IPS DF 19.7 (cell line): ENCODE results near the gene EME2.
"Not testable (repeated sequence)": the region's sequence is repeated elsewhere in the genome, so short reads cannot be mapped to it uniquely, and the experiment has no call there.

ENCODE experiments used
- DNase-seq: peaks from one replicate; pipeline ENCODE4 v3.0.0-alpha.2; 2013; ENCODE audit warnings: low read depth, low spot score

EME2 gene, protein sequence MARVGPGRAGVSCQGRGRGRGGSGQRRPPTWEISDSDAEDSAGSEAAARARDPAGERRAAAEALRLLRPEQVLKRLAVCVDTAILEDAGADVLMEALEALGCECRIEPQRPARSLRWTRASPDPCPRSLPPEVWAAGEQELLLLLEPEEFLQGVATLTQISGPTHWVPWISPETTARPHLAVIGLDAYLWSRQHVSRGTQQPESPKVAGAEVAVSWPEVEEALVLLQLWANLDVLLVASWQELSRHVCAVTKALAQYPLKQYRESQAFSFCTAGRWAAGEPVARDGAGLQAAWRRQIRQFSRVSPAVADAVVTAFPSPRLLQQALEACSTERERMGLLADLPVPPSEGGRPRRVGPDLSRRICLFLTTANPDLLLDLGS

DNA sequence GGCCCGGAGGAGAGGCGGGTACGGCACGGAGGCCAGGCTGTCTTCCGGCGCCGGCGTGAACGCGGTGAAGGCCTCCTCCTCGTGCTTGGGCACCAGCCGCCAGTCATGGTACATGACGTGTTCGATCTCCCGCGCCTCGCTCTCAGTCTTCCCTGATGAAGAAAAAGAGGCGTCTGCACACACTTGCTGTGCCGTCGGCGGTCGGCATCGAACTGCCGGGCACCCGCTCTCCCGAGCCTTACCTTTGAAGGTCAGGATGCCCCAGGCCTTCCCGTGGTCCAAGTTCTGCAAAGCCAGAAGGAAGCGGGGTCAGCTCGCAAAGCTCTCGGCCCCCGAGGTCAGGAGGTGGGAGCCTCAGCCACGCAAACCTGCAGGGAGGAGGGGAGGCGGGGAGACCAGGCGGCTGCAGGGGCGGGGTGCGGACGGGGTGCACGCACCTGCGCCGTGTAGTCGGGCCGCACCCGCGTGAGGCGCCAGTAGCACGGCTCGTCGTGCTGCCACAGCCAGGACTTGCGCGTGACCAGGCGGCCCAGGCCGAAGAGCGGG lies at the start of gene EME2:
TSS of gene EME2 (plus strand) at position 449 of the 546 bp plus-strand sequence. CDS start 418 bp downstream, outside the sequence.
- DNase-seq: no peak

DNA sequence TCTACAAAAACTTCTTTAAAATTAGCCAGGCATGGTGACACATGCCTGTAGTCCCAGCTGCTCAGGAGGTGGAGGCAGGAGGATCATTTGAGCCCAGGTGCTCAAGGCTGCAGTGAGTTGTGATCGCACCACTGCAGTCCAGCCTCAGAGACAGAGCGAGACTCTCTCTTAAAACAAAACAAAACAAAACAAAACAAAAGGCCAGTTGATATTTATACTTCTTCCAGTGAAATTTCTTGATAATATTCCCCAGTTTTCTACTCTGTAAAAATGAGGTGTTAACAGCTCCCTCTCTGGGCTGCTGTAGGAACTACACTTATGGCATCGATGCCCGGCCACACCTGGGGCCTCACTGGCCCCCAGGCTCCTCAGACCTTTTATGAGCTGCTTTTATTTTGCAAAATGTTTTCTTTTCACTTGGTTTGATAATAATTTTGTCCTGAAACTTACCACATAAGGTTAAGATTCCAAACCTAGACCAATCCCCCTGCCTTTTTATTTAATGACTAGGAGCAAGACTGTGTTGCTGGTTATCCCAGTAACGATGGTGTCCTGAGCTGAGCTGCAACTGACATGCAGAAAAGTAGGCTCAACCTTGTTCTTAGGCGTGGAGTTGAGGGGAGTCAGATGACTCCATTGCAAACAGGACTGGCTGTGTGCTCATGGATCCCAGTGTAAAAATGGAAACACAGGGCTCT lies 49.0 kb upstream of the EME2 start:
- no peak for DNase-seq

DNA sequence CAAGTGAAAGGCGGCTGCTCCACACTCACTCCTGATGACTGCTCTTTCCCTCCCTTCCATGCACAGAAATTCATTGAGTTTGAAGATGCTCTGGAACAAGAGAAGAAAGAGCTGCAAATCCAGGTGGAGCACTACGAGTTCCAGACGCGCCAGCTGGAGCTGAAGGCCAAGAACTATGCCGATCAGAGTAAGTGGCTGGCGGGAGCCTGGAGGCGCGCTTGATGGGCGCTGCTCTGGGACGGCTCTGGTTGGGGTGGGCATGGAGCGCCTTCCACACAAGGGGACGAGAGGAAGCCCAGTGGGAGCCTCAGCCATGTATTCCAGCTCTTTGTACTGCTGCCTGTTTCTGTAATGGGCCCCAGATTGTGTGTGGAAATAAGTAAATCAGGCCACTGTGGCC lies 48.1 kb upstream of the EME2 start:
- no peak for DNase-seq

DNA sequence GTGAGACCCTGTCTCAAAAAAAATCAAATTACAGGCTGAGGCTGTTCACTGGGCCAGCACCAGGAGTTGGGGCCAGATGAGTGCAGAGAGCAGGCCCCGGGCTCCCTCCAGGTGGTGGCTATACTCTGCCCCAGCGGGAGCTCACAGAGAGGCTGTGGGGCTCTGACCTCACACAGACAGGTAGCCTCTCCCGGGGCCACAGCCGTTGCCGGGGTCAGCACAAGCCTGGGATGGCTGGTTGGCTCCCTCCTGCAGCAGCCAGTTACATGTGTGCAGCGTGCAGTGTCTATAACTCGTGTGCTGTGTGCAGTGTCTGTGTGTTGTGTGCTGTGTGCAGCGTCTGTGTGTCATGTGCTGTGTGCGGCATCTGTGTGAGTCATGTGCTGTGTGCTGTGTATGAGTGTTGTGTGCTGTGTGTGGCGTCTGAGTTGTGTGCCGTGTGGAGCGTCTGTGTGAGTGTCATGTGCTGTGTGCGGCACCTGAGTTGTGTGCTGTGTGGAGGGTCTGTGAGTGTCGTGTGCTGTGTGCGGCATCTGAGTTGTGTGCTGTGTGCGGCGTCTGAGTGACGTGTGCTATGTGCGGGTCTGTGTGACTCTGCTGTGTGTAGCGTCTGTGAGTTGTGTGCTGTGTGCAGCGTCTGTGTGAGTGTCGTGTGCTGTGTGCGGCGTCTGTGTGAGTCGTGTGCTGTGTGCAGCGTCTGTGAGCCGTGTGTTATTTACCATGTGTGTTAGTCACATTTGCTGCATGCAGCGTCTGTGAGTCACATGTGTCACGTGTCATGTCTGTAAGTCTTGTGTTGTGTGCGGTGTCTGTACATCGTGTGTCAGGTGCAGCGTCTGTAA lies 45.7 kb upstream of the EME2 start:
- no peak for DNase-seq

DNA sequence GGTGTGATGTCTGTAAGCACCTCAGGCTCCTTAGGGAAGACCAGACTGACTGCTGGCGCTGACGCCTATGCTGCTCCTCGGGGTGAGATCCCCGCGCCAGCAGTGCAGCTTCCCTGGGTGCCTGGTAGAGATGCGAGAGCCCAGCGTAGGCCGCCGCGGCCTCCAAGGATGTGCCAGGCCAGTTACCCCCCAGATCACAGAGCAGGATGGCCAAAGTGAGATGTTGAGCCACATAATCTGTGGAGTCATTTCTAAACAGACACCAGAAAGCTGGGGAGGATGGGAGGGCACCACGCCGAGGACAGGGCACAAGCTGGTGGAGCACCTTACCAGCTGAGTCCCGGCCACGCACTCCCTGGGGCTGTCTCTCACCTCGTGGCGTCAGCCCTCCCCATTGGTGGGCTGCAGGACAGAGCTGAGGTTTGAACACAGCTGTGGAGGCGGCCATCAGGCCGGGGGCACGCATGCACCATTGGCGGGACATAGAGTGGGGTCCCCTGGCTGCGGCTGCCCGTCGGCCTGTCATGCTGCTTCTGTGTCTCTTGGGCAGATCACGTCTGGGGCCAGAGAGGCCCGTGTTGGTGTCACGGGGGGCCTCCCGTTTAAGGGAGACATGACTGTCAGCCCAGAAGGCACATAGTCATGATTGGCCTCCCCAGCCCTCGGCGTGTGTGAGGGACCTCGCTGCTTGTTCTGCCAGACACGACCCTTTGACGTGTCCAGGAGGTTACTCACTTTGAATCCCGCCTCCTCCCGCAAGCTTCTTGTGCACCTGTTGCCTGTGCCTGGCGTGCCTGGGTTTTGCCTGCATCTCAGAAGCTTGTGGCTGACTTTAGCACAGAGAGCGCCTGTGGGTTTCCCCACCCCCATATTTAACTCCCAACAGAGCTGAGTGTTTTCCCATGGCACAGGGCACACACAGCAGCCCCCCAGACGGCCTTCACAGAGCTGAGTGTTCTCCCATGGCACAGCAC lies 44.7 kb upstream of the EME2 start:
- DNase-seq: no peak

DNA sequence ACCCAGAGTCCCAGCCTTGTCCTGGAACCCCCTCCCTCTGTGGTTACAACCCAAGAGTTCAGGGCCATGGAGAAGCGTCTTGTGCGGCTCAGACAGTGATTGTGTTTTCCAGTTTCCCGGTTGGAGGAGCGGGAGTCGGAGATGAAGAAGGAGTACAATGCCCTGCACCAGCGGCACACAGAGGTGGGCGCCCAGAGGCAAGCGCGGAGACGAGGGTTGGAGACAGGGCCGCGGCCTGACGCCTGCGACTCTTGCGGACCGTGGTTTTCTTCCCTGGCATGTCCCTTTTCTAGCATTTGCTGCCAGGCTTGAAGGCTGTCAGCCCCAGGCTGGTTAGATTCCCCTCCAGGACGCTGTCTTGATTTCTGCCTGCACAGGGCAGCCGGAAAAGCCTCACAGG lies 43.6 kb upstream of the EME2 start:
- DNase-seq: no peak

DNA sequence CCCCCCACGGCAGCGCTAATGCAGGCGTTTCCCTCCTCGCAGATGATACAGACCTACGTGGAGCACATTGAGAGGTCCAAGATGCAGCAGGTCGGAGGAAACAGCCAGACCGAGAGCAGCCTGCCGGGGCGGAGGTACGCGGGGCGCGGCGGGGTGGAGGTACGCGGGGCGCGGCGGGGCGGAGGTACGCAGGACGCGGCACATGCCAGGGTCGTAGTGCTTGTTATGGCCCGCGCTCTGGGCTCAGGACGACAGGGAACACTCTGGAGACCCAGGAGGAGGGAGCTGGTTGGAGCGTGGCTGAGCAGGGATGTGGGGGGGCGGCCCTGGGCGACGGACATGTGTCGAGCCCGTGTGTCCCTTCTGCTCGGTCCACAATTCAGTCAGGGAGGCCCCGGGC lies 43.2 kb upstream of the EME2 start:
- no peak for DNase-seq

DNA sequence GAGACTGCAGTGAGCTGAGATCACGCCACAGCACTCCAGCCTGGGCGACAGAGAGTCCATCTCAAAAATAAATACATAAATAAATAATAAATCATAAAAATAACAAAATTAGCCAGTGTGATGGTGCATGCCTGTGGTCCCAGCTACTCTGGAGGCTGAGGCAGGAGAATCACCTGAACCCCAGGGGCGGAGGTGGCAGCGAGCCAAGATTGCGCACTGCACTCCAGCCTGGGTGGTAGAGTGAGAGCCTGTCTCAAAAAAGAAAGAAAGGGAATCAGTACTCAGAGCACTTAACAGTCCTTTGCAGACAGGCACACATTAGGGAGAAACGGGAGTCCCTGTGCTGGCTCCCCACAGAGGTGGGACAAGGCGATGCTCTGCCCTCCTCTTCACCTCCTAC lies 41.5 kb upstream of the EME2 start:
- no peak for DNase-seq

DNA sequence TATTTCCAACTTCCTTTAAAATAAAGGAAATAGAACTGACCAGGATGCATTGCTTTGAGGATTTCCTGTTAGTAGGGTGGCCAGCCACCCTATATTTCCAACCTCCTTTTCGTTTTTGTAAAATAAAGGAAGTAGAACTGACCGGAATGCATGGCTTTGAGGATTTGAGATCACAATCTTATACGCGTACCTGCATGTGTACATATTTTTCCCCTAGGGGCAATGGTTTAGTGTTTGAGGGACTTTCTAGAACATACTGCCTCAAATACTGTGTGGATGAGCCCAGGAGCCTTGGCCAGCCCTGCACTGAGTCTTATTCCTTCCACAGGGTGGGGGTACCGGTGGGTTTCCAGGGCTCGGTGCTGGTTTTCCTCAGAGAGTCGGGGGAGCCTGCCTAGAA lies 41.0 kb upstream of the EME2 start:
- DNase-seq: no peak

DNA sequence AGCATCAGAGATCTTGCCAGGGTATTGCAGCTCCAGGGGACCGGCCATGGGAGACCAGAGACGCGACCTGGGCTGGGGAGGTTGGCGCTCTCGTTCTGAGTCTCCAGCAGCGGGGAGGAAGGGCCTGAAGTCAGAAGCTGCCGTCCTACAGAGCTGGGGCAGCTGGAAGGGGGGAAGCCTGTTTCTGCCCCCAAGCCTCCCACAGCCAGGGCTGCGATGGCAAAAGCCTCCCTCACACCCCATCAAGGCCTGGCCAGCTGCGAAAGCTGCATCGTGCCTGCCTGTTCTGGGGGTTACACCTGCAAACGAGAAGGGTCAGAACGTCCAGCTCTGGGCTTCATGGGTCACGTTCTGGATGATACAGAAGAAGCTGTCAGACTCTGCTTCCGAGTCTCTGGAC lies 40.5 kb upstream of the EME2 start:
- DNase-seq: no peak

DNA sequence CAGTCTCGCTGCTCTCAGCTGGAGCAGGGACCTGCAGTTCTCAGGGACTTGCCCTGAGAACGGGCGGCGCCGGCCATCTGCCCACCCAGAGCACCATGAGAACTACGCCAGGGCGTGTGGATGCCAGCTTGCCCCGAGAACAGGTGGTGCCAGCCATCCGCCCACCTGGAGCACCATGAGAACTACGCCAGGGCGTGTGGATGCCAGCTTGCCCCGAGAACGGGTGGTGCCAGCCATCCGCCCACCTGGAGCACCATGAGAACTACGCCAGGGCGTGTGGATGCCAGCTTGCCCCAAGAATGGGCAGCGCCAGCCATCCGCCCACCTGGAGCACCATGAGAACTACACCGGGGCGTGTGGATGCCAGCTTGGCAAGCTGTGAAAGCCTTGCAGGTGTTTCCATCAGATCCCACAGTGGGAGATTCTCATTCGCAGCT lies 40.0 kb upstream of the EME2 start:
- not testable (repeated sequence) for DNase-seq

DNA sequence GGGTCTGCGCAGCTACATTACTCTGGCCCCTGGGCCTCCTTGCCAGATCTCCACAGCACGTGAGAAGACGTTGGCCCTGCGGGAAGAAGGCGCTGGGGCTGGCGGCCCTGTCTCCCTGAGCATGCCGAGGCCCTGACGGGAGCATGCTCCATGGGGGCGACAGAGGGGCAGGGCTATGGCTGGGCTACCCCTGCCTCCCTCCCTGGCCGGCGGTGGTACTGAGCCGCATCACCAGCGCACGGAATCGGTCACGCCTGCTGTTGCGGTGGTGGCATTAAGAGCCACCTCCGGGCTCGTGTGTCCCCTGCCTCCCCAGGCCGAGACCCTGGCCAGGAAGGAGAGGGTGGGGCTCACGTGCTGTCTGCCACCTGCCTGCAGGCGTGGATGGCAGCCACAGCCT lies 38.5 kb upstream of the EME2 start:
- DNase-seq: no peak

DNA sequence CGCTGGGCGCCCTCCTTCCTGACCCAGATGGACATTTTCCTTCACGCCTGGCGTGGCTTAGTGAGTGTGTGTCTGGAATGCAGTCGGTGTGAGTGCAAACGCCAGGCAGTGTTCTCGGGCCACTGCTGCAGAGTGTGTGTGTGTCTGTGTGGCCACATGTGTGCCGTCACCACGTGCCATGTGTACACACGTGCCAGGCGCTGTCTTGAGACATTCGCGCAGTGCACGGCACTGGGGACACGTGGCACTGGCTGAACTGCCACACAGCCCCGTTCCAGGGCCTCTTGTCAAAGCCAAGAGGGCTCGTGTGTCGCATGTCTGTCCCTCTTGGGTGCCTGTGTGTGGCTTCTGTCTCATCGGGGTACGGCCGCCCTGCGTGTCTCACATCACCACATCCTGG lies 37.8 kb upstream of the EME2 start:
- DNase-seq: no peak

DNA sequence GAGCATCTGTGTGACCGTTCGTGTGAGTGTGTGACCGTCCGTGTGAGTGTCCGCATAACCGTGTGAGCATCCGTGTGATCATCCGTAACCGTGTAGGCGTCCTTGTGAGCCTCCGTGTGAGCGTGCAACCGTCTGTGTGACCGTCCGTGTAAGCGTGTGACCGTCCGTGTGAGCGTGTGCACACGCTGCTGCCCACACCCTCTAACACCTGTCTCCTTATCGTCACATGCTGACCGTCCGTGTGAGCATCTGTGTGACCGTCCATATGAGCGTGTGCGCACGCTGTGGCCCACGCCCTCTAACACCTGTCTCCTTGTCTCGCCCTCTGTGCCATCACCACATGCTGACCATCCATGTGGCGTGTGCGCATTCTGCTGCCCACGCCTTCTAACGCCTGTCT lies 32.4 kb upstream of the EME2 start:
- DNase-seq: no peak

DNA sequence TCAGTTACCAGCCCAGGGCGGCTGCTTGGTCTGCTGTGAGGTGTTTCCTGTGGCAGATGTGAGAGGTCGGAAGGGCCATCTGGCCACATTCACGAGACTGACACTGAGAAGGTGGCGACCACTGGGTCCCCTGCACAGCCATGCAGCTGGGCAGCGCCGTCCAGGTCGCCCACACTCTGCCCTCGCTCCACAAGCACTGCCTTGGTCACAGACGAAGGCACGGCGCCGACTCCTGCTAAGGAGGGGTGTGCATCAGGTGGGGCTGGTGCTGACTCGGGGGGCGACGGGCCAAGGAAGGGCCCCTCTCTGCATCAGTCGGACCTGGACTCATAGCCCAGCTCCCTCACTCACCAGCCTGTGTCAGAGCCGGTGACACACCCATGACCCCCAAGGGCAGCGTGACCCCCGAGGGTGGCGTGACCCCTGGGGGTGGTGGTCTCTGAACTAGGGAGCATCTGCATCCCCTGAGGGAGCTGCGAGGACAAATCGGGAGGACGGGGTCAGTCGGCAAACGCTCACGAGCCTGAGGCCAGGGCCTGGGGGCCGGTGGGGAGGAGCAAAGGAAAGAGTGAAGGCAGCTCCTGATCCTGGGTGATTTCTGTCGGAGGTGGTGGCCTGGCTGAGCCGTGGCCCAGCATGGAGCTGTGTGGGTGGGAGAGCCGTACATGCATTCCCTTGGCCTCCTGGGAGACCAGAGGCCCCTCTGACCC lies 31.7 kb upstream of the EME2 start:
- no peak for DNase-seq

DNA sequence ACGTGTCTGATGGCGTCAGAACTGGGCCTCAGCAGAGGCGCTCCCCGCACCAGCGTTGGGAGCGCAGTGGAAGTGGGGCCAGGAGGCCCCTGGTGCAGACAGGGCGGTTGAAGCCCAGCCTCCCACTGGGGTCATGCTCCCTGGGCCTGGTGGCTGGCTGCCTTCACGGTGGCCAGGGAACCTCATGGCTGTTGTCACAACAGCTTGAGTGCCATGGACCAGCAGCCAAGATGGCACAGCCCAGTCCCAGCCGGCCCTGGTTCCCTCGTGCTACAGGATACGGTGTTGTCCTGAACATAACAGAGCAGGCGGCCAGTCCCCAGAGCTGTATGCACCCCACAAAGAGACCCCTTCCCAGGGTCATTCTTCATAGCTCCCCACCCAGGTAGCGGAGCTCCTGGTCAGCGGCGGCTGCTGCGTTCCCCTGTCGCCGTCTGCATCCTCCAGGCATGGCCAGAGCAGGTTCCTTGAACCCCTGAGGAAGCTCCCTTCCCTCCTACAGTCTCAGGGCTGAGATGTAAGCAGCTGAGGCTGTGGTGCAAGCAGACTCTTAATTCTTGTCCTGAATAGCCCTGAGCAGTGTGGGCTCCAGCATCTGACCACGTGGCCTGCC lies 31.0 kb upstream of the EME2 start:
- DNase-seq: no peak

DNA sequence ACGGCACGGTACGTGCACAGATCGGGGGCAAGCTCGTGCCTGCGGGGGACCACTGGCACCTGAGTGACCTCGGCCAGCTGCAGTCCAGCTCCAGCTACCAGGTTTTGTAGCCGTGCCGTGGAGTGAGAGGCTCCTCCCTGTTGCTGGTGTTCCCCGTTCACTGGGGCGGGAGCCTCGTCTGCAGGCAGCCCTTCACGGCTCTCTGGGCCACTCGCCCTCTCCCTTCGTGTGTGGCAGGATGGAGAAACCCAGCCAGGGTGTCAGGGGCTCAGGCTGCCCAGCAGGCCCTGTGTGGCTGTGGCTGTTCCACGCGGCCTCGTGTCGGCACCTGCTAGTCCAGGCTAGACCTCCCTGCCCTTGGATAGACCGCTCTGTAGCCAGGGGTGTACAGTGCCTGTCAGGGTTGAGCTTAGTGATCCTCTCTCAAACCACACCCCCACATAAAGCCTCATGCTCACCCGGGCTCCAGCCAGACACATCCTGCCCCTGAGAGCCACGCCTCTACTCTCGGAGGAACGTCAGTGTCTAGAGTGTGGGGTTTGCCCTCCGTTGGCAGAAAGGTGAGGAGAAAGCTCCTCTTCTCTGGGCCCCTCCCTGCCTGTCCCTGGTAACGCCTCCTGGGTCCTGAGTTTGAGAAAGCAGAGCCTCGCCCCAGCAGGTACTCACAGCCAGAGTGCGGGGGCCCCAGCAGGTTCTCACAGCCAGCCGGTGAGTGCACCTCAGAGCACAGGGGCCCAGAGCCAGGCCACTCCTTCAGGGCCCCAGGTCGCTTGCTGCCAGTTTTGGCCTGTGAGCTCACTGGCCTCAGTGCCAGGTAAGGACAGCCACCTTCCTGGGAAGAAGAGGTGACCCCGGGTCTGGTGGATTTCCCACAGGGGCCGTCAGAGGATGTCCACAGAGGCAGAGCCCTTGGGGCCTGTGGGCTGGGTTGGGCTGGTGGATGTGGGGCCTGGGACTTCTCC lies 29.0 kb upstream of the EME2 start:
- DNase-seq: no peak

DNA sequence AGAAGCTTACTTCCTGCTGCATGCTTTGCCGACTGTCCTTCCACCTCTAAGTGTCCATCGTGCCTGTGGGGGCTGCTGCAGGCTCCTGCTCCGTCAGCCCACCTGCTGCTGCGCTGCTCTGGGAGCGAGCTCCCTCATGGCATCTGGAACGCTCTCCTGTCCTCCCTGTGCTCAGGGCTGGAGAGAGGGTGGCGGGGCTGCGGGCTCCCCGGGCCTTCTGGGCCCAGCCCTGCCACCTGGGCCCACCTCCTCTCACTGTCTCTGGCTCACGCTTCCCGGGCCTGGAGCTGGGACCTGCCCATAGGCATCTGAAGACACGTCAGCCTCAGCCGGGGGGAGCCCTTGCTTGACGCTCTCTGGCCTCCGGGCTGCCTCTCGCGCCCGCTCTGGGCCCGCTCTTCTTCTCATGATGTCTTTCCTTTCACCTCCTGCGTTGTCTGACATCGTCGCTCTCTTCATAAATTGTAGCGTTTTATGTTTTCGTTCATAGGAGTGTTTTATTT lies 28.2 kb upstream of the EME2 start:
- no peak for DNase-seq
